Dermis microvascular lymphatic vessel endothelial cell (primary cell): Measurements from ENCODE around the gene WSB1. TPM values are rescaled to one million over a fixed set of nuclear protein-coding genes. Genes with fewer than 3 reads are reported as not detected.
A peak's percentile ranks its signal among the peaks of the same experiment; 100 is the strongest.
"Not testable (repeated sequence)": the region's sequence is repeated elsewhere in the genome, so short reads cannot be mapped to it uniquely, and the experiment has no call there.

Experiments
- DNase-seq, 2 donors: peaks; one replicate each; pipeline versions ENCODE4 v3.0.0 to v3.0.0-alpha.2; 2010; ENCODE audit warnings: low read depth in 2 of 2
- total RNA-seq: library from RNA; depleted of rRNA; stranded (reverse); fragments of >200 nt; gene quantifications from 2 replicates; pipeline ENCODE4 v1.2.1, GENCODE V29; 2014

Gene WSB1
- total RNA-seq, 1 donor from 2014 or later: 257 TPM

DNA sequence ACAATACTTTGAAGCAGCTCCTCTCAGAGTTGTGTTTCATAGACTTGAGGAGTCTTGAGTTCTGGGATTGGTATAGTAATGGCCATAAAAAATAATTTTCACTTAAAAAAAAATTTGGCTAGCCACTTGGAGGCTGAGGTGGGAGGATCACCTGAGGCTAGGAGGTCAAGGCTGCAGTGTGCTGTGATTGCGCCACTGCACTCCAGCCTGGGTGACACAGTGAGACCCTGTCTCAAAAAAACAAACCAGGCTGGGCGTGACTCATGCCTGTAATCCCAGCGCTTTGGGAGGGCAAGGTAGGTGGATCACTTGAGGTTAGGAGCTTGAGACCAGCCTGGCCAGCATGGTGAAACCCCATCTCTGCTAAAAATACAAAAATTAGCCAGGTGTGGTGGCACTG lies 14.8 kb upstream of the WSB1 start:
- not testable (repeated sequence) for DNase-seq

GRCh38 chr17:27280527-27280926 lies 13.4 kb upstream of the WSB1 start:
- DNase-seq: no peak

- DNase-seq: no peak
These were observed 12.5 kb upstream of the WSB1 start for GRCh38 chr17:27281438-27281837.

DNA sequence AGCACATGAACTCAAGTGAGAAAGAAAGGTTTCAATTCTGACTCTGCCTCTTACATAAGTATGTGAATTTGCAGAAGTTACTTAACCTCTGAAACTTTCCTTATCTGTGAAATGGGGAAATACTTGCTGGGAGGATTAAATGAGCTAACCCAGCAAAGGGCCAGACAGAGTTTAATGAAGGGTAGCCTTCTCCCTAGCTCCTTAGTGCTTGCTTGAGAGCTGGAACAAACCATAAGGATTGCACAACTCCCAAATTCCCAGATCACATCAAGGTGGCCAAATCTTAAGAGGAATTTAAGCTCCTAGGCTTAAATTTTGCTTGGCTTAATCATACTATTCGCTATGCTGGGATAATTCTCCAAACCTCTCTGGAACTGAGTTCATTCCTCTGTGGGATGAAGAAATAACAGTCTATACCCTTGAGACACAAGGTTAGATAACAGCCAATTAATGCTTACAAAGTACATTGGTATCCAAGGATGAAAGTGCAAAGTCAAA lies 11.8 kb upstream of the WSB1 start:
- DNase-seq: no peak

GRCh38 chr17:27283060-27283459 lies 10.9 kb upstream of the WSB1 start:
- no peak for DNase-seq

- DNase-seq: no peak
These were observed 10.2 kb upstream of the WSB1 start for GRCh38 chr17:27283751-27284150.

- peak in 1 of 2 donors; percentile 79 for DNase-seq
These were observed 9.0 kb upstream of the WSB1 start for GRCh38 chr17:27284811-27285415.

DNA sequence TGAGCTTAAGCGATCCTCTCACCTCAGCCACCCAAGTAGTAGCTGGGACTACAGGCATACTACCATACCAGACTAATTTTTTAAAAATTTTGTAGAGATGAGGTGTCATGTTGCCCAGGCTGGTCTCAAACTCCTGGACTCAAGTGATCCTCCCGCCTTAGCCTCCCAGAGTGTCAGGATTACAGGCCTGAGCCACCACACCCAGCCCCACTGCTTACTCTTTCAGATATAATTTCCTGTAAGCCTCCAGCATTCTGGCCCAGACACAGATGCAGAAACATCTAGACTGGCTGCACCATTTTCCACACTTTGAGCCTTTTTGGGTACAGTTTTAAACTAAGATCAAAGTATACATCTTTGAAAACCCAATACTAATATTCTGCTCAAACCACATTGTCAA lies 8.4 kb upstream of the WSB1 start:
- no peak for DNase-seq

- no peak for DNase-seq
These were observed 5.7 kb upstream of the WSB1 start for GRCh38 chr17:27288183-27288582.

- no peak for DNase-seq
These were observed 4.1 kb upstream of the WSB1 start for GRCh38 chr17:27289856-27290255.

- DNase-seq: no peak
These were observed 2.9 kb upstream of the WSB1 start for GRCh38 chr17:27290916-27291598.

GRCh38 chr17:27293359-27293897 lies 486 bp upstream of the WSB1 start:
- no peak for DNase-seq

DNA sequence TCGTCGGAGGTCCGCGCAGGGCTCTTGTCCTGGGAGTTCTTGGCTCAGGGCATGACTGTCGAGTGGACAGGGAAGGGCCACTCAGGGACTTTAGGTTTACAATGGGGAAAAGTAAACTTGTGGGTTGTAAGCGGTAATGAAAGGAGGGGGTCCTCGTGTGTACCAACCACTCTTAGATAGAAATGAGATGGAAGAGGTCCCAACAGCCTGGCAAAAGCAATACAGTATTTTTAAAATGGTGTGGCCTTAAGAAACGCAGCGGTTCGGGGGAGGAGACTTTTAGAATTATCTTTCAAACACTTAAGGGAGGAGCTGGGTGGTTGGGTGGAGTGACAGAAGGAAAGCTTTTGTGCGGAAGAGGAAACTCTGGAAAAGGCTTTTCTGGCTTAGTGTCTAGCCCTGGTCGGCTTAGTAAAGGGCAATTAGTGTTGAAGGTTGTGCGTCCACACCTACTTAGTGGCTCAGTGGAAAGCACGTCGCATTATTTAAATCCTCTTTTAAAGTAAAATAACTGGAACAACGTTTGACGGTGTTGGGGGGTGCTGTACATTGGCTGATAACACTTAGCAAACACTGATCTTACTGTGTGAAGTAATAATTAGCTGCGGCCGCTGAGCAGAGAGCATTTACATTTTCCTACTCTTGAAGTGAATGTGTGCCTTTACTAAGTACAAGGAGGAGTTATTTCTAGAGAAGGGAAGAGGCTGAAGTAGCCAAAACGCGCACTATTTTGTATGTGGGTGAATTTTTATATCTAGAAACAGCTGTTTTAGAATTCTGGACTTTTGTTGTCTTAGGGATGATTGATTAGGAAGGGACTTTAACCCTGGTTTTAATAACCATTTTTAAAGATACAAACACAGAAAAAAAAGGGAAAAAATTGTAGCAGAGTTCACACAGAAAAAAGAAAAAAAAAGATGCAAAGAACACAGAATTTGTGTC lies 1.0 kb downstream of the WSB1 start:
- DNase-seq: peak in 1 of 2 donors; percentile 85

- DNase-seq: peak in 1 of 2 donors; percentile 39
These were observed 2.0 kb downstream of the WSB1 start for GRCh38 chr17:27295945-27296344.

DNA sequence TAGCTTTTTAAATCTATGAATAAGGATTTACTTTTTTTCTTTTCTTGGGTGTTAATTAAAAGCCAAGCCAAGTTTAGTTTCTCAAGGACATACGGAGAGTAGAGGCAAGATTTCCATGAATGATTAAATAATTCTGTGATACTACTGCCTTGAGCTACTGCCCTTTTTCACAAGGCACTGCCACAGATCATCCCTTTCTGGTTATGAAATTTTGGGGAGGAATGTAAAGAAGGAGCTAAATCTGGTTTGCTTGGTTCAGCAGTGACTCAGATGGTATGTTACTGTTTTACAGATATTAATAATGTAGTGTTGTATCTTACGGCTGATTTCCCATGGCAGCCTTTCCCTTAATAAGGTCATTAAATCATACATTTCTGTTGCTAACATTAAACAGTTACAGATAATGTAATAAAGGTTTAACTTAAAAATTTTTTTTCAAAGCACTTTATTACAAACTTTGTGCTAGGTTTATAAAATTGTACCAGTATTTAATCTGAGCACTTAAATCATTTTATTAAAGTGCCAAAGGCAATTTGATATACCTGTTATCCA lies 2.6 kb downstream of the WSB1 start:
- DNase-seq: no peak

DNA sequence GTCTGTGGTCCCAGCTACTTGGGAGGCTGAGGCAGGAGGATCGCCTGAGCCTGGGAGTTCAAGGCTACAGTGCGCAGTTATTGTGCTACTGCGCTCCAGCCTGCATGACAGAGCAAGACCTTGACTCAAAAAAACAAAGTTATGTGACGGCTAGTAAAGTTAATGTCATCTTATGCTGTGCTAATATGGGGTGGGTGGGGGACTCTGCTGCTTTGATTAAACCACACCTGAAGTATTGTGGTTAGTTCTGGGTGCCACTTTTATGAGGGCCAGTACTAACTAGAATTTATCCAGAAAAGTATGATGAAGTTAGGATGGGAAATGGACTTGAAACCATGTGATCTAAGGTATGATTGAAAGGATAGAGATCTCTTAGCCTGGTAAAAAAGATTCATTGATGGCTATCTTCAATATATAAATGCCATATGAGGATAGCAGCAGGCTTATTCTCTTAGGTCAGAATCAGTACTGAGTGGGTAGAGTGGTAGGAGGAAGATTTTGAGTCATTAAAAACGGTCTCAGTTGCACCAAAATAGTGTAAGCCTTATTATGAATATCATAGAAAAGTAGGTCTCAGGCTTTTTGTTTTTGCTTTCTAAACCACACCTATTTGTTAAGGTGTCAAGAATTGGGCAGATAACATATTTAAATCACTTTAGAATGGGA lies 5.6 kb downstream of the WSB1 start:
- DNase-seq: no peak

DNA sequence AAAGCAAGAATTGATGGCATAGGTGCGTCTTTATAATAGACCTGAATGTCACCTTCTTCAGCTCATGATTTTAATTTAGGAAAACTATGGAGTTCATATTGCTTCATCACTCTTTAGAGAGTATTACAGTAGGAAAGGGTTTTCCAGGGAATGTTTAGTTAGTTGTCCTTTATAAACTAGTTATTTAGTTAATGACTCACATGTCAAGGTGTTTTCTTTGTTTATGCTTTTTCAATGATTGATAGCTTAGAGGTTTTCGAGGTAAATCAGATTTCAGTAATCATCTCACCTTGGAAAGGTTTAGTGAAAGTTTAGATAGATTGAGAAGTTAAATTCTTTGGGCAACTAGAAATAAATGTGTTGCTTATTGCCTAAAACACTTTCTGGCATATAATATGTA lies 9.8 kb downstream of the WSB1 start:
- DNase-seq: no peak

DNA sequence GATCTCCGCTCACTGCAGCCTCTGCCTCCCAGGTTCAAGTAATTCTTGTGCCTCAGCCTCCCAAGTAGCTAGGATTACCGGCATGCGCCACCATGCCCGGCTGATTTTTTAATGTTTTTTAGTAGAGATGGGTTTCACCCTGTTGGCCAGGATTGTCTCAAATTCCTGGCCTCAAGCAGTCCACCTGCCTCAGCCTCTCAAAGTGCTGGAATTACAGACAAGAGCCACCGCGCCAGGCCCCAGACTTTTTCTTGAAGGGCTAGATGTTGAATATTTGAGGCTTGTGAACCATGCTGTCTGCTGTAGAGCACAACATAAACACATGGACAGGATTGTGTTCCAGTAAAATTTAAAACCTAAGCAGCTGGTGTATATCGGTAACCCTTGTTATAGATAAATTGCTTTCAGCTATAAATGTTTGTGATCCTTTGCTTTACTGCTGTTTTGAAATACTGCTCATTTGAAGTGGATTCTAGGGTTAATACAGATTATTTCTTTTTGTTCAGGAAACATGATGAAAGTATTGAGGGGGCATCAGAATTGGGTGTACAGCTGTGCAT lies 12.4 kb downstream of the WSB1 start:
- no peak for DNase-seq

DNA sequence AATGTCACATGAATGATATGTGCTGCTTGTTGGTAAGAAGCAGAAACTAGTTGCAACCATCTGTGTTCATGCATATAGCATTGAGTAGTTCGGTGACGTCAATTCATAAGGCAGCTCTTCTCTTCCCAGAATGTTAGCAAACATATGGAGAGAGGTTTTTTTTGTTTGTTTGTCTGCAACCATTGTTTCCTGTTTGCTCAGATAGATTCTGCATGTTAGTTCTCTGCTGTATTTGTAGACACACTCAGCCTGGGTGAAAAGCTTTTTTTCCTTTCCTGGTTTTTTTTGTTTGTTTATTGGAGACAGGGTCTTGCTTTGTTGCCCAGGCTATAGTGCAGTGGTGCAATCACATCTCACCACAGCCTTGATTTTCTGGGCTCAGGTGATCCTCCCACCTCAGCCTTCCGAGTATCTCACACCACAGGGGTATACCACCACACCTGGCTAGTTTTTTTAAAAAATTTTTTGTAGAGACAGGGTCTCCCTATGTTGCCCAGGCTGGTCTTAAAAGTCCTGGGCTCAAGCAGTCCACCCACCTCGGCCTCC lies 16.7 kb downstream of the WSB1 start:
- DNase-seq: no peak

GRCh38 chr17:27313301-27313700 lies 19.4 kb downstream of the WSB1 start:
- DNase-seq: no peak
